ENCODE measurements around the gene HEBP2. TPM values are rescaled to one million over a fixed set of nuclear protein-coding genes. Genes with fewer than 3 reads are reported as not detected.
"Not testable (repeated sequence)": the region's sequence is repeated elsewhere in the genome, so short reads cannot be mapped to it uniquely, and the experiment has no call there.

HEBP2 gene, protein sequence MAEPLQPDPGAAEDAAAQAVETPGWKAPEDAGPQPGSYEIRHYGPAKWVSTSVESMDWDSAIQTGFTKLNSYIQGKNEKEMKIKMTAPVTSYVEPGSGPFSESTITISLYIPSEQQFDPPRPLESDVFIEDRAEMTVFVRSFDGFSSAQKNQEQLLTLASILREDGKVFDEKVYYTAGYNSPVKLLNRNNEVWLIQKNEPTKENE
- total RNA-seq = 100 to 1,000 TPM; 141 to 195 (median 162) TPM

DNA sequence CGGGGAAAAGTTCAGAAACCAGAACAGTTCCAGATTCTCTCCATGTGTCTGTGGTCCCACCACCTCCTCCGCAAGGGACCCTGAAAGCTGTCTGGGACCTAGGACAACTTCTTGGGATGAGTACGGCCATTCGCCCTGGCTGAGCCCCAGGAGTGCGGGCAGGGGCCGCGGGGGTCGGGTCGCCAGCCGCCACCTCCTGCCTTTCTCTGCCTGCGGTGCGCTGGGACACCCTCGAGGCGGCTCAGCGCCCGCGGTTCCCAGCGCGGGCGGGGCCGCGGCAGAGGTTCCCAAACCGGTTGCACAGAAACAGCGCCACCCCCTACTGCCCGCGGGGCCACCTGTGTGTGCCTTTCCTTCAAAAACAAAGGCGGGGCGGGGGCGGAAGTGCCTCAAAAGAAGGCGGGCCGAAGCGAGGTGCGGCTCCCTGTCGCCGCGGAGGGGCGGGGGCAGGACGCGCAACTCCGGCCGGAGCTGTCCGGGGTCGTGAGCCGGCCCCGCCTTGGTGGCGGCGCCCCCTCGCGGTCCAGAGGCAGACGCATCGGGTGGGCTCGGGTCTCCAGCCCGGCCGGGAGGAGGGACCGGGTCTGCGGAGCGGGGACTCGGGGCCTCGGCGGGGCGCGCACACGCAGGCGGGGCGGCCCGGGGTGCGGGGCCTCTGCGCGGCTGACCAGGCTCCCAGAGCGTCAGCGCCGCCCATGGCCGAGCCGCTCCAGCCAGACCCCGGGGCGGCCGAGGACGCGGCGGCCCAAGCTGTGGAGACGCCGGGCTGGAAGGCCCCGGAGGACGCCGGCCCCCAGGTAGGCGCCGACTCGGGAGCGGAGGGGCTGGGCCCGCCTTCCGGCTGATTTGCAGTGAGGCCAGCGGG, at the start of gene HEBP2:
Gene HEBP2 (plus strand): TSS at position 423 of the 865 bp plus-strand sequence. CDS start 273 bp downstream, at position 696.
- H3K4me3 ChIP-seq (ENCODE audit: low read depth, poor library complexity, severe bottlenecking) = peak within 1 kb of the TSS; percentile 71
- DNase-seq (ENCODE audit: low spot score in 2 of 2) = peak; percentile 94 to 98
- TF ChIP-seq, protein P1, sequence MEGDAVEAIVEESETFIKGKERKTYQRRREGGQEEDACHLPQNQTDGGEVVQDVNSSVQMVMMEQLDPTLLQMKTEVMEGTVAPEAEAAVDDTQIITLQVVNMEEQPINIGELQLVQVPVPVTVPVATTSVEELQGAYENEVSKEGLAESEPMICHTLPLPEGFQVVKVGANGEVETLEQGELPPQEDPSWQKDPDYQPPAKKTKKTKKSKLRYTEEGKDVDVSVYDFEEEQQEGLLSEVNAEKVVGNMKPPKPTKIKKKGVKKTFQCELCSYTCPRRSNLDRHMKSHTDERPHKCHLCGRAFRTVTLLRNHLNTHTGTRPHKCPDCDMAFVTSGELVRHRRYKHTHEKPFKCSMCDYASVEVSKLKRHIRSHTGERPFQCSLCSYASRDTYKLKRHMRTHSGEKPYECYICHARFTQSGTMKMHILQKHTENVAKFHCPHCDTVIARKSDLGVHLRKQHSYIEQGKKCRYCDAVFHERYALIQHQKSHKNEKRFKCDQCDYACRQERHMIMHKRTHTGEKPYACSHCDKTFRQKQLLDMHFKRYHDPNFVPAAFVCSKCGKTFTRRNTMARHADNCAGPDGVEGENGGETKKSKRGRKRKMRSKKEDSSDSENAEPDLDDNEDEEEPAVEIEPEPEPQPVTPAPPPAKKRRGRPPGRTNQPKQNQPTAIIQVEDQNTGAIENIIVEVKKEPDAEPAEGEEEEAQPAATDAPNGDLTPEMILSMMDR (IDR thresholded peaks at IDR 0.05) = peak in 1 of 3 donors; percentile 21
- TF ChIP-seq POLR2A (IDR thresholded peaks at IDR 0.05) = peak in 1 of 2 donors; percentile 14
- 0 to 1% methylated on average over 16 to 56 of the region's 92 CpGs for WGBS, 2 donors
- intact Hi-C loops (cut with DNase I; ENCODE audit: low total_unique reads) = no loop called here

DNA sequence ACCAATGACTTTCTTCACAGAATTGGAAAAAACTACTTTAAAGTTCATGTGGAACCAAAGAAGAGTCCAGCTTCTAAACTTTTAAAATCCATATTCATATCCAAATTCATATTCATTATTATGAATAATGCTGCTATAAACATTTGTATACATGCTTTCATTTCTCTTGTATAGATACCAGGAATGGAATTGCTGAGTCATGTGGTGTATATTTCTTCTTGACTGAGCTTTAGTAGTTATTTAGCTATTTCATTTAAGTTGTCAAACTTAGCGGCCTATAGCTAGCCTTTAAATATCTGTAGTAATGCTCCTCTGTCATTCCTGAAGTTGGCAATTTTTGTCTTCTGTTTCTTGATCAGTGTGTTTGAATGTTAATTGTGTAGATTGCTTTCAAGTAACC, 46.1 kb upstream of the HEBP2 start:
- no peak for TF ChIP-seq POLR2A (IDR thresholded peaks at IDR 0.05)
- TF ChIP-seq, protein P1 (IDR thresholded peaks at IDR 0.05) = no peak
- DNase-seq (ENCODE audit: low spot score in 2 of 2) = no peak
- H3K4me3 ChIP-seq (ENCODE audit: low read depth, poor library complexity, severe bottlenecking) = no peak overlapping the region
- 86 to 98% methylated on average over 1 of the region's 1 CpG for WGBS, 2 donors
- intact Hi-C loops (cut with DNase I; ENCODE audit: low total_unique reads) = no loop called here

DNA sequence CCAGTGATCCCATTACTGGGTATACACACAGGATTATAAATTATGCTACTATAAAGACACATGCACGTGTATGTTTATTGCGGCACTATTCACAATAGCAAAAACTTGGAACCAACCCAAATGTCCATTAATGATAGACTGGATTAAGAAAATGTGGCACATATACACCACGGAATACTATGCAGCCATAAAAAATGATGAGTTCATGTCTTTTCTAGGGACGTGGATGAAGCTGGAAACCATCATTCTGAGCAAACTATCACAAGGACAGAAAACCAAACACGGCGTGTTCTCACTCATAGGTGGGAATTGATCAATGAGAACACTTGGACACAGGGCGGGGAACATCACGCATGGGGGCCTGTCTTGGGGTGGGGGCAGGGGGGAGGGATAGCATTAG, 35.3 kb upstream of the HEBP2 start:
- H3K4me3 ChIP-seq (ENCODE audit: low read depth, poor library complexity, severe bottlenecking); intact Hi-C loops (cut with DNase I; ENCODE audit: low total_unique reads); DNase-seq (ENCODE audit: low spot score in 2 of 2): not testable (repeated sequence)
- 94 to 95% methylated on average over 8 of the region's 8 CpGs for WGBS, 2 donors

DNA sequence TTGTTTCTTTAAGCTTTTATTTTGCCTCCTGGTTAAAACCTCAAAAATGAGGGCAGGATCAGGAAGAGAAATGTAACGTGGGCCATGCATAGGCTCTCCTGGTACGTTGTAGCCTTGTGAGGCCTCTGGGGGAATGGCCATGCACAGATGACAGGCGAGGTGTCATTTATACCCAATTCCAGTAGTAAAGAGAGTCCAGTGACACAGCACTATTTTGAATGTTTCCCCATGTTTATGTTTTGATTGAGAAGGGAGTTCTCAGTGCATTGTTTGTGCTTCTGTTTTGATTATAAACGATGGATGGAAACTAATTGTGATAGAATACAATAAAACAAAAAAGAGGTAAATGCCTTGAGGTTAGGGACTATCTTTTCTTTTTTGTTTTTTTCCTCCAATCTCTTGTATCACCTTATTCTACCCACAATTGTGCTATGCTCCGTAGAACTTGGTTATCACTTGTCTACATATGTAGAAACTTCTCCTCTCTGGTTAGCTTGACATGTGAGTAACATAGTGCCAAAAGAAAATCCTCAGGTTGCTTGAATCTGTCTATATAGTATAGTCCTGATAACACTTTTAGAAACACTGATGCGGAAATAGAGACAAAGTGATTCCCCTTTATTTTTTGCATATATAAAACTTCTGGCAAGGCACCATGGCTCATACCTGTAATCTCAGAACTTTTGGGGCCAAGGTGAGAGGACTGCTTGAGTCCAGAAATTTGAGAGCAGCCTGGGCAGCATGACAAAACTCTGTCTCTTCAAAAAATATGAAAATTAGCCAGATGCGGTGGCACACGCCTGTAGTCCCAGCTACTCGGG, 33.2 kb upstream of the HEBP2 start:
- no peak overlapping the region for H3K4me3 ChIP-seq (ENCODE audit: low read depth, poor library complexity, severe bottlenecking)
- no peak for DNase-seq (ENCODE audit: low spot score in 2 of 2)
- WGBS, 2 donors = 83 to 87% methylated on average over 9 of the region's 9 CpGs
- intact Hi-C loops (cut with DNase I; ENCODE audit: low total_unique reads) = no loop called here
- TF ChIP-seq, protein P1 (IDR thresholded peaks at IDR 0.05) = no peak
- TF ChIP-seq POLR2A (IDR thresholded peaks at IDR 0.05) = no peak

DNA sequence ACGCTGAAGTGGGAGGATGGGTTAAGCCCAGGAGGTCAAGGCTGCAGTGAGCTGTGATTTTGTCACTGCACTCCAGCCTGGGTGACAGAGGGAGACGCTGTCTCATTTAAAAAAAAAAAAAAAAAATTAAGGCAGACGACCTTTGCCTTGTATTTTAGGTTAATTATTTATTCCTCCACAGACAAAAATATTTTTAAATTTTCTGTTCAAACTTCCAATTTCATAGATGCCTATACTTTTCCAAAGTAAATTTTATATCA, 32.6 kb upstream of the HEBP2 start:
- TF ChIP-seq POLR2A (IDR thresholded peaks at IDR 0.05) = no peak
- TF ChIP-seq, protein P1 (IDR thresholded peaks at IDR 0.05) = no peak
- H3K4me3 ChIP-seq (ENCODE audit: low read depth, poor library complexity, severe bottlenecking) = no peak overlapping the region
- 69 to 78% methylated on average over 3 of the region's 3 CpGs for WGBS, 2 donors
- intact Hi-C loops (cut with DNase I; ENCODE audit: low total_unique reads) = no loop called here
- DNase-seq (ENCODE audit: low spot score in 2 of 2) = no peak

DNA sequence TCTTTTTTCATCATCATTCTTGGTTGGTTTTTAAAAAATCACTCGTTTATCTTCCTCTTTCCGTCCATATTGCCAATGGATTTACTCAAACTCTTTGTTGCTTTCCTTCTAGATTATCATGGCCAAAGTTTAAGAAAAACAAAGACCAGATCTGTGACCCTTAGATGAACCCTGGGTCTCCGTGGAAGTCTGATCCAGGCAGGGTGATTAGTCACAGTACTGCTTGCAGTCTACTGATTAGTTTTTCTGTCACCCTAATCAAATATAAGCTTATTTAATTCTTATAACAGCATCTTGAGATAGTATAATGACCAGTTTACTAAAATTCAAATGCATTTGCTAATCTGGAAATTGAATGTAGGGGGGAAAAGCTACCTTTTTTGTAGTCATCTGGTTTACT, 32.3 kb upstream of the HEBP2 start:
- no peak overlapping the region for H3K4me3 ChIP-seq (ENCODE audit: low read depth, poor library complexity, severe bottlenecking)
- intact Hi-C loops (cut with DNase I; ENCODE audit: low total_unique reads) = no loop called here
- DNase-seq (ENCODE audit: low spot score in 2 of 2) = no peak
- TF ChIP-seq POLR2A (IDR thresholded peaks at IDR 0.05) = no peak
- TF ChIP-seq, protein P1 (IDR thresholded peaks at IDR 0.05) = no peak
- WGBS, 2 donors = 53 to 57% methylated on average over 3 of the region's 3 CpGs

Data from lower leg skin (tissue), 4 donors.